HCT116 (cell line): ENCODE measurements around the gene MARVELD1. TPM values are rescaled to one million over a fixed set of nuclear protein-coding genes. Genes with fewer than 3 reads are reported as not detected.

Experiments used
- ATAC-seq: fragments of 200-7000 bp; cut with Tn5 transposase; 2 replicates; pipeline ENCODE4 v1.9.1; 2020; ENCODE audit warnings: mild to moderate bottlenecking, moderate library complexity
- Bru-seq: library from RNA; stranded (reverse); fragments of 400-500 nt; gene quantifications from one replicate; lab custom pipeline; 2021; lab: Mats Ljungman, UMichigan
- BruChase-seq, 2 experiments: library from RNA; stranded (reverse); fragments of 400-500 nt; gene quantifications; one replicate each; lab custom pipeline; 2021; lab: Mats Ljungman, UMichigan
- BruUV-seq: library from RNA; stranded (reverse); fragments of 400-500 nt; replicated peaks from 2 replicates; lab custom pipeline; 2021; lab: Mats Ljungman, UMichigan
- CTCF ChIA-PET: fragments of 300-600 bp; sonication (Branson Sonifier 250); formaldehyde crosslinking; loops from one replicate; lab custom pipeline; 2021; ENCODE audit warnings: antibody characterized with exemption; lab: Charles Lee
- POLR2A ChIA-PET: fragments of 300-600, 350-600 bp; sonication (Branson Sonifier 250); formaldehyde crosslinking; loops from one replicate; lab custom pipeline; 2021; ENCODE audit warnings: antibody characterized with exemption; lab: Charles Lee
- RAD21 ChIA-PET, 2 experiments: fragments of 300-600 bp; sonication (Branson Sonifier 250); formaldehyde crosslinking; loops; one replicate each; lab custom pipeline; 2023; ENCODE audit warnings: low total read pairs in 2 of 2; ENCODE audit not compliant: uncharacterized antibody in 2 of 2, unreplicated experiment in 2 of 2, low non-redundant PET in 1 of 2; lab: Charles Lee
- DNase-seq: peaks from one replicate; pipeline ENCODE4 v3.0.0-alpha.2; 2010; ENCODE audit warnings: low read depth, low spot score
- H2AFZ ChIP-seq: fragments of 200-600 bp; shearing (Covaris generic), sonication (generic); 2 replicates; pipeline ENCODE4 v1.6.1; 2017; ENCODE audit warnings: low read depth, mixed run types, mixed read lengths, antibody characterized with exemption, low read length; ENCODE audit not compliant: poor library complexity, severe bottlenecking
- H3K27ac ChIP-seq: 2 replicates; pipeline ENCODE4 v1.5.1; 2012; ENCODE audit warnings: low read depth, low read length
- H3K27me3 ChIP-seq: fragments of 200-600 bp; sonication (generic); 2 replicates; pipeline ENCODE4 v1.6.1; 2016; ENCODE audit warnings: mixed run types, low read length, mixed read lengths; ENCODE audit not compliant: insufficient read depth
- H3K36me3 ChIP-seq, 2 experiments: fragments of 200-500 bp in 1 of 2; fragments of 200-600 bp in 1 of 2; sonication (Bioruptor generic) in 1 of 2; sonication (generic) in 1 of 2; 2 replicates each; pipeline versions ENCODE4 v1.5.1 to v1.6.1; 2014 to 2016; ENCODE audit warnings: low read length in 2 of 2, inconsistent platforms in 1 of 2, mixed read lengths in 1 of 2, mixed run types in 1 of 2; ENCODE audit not compliant: insufficient read depth in 2 of 2, control insufficient read depth in 1 of 2
- H3K4me1 ChIP-seq, 2 experiments: fragments of 200-600 bp in 1 of 2; sonication (generic) in 1 of 2; 2 replicates each; pipeline versions ENCODE4 v1.5.1 to v1.6.1; 2012 to 2017; ENCODE audit warnings: low read length in 2 of 2, inconsistent platforms in 1 of 2, mild to moderate bottlenecking in 1 of 2, mixed read lengths in 1 of 2, mixed run types in 1 of 2, moderate library complexity in 1 of 2; ENCODE audit not compliant: insufficient read depth in 2 of 2, control insufficient read depth in 1 of 2
- H3K4me2 ChIP-seq: fragments of 200-600 bp; sonication (generic); 2 replicates; pipeline ENCODE4 v1.6.1; 2017; ENCODE audit warnings: mixed run types, low read length, mixed read lengths
- H3K4me3 ChIP-seq, 2 experiments: fragments of 200-600 bp in 1 of 2; sonication (generic) in 1 of 2; replicated peaks in 1 of 2; 2 replicates each; pipeline ENCODE4 v1.5.1; 2011 to 2016; ENCODE audit warnings: low read length in 2 of 2, control low read depth in 1 of 2, low read depth in 1 of 2, mild to moderate bottlenecking in 1 of 2, mixed read lengths in 1 of 2, mixed run types in 1 of 2
- H3K79me2 ChIP-seq: fragments of 200-600 bp; sonication (generic); 2 replicates; pipeline ENCODE4 v1.6.1; 2017; ENCODE audit warnings: mild to moderate bottlenecking, mixed run types, low read length, moderate library complexity, mixed read lengths; ENCODE audit not compliant: insufficient read depth
- H3K9ac ChIP-seq: fragments of 200-600 bp; sonication (generic); 2 replicates; pipeline ENCODE4 v1.6.1; 2016; ENCODE audit warnings: low read length, mixed read lengths
- H3K9me2 ChIP-seq: fragments of 200-600 bp; sonication (generic), shearing (Covaris generic); 2 replicates; pipeline ENCODE4 v1.6.1; 2017; ENCODE audit warnings: mixed run types, mild to moderate bottlenecking, moderate library complexity; ENCODE audit not compliant: insufficient read depth
- H3K9me3 ChIP-seq, 2 experiments: fragments of 200-500 bp in 1 of 2; fragments of 200-600 bp in 1 of 2; sonication (Bioruptor generic) in 1 of 2; sonication (generic) in 1 of 2; 2 replicates each; pipeline ENCODE4 v1.6.1; 2014 to 2017; ENCODE audit warnings: low read length in 2 of 2, mixed read lengths in 2 of 2, inconsistent platforms in 1 of 2, low read depth in 1 of 2, mild to moderate bottlenecking in 1 of 2, mixed run types in 1 of 2, moderate library complexity in 1 of 2; ENCODE audit not compliant: control insufficient read depth in 1 of 2, insufficient read depth in 1 of 2
- H4K20me1 ChIP-seq: fragments of 200-600 bp; sonication (generic), shearing (Covaris generic); 2 replicates; pipeline ENCODE4 v1.6.1; 2017; ENCODE audit warnings: mixed run types, mild to moderate bottlenecking, moderate library complexity; ENCODE audit not compliant: insufficient read depth
- CEBPB ChIP-seq: IDR thresholded peaks from 2 replicates; pipeline ENCODE4 v1.6.1; 2012; ENCODE audit warnings: low read depth
- CTCF ChIP-seq, 3 experiments: fragments of 200-600 bp in 1 of 3; sonication (generic) in 1 of 3; IDR thresholded peaks in 2 of 3; conservative IDR thresholded peaks in 1 of 3; 2 replicates each; pipeline ENCODE4 v1.5.1; 2012 to 2017; ENCODE audit warnings: low read depth in 2 of 3, low read length in 2 of 3, antibody characterized with exemption in 1 of 3, borderline replicate concordance in 1 of 3, control low read depth in 1 of 3, mild to moderate bottlenecking in 1 of 3, mixed read lengths in 1 of 3, mixed run types in 1 of 3, moderate library complexity in 1 of 3; ENCODE audit not compliant: insufficient read depth in 1 of 3
- EGR1 ChIP-seq: IDR thresholded peaks from 2 replicates; pipeline ENCODE4 v1.6.1; 2012; ENCODE audit warnings: low read depth
- ELF1 ChIP-seq: IDR thresholded peaks from 2 replicates; pipeline ENCODE4 v1.6.1; 2012; ENCODE audit warnings: low read depth, borderline replicate concordance
- JUND ChIP-seq: IDR thresholded peaks from 2 replicates; pipeline ENCODE4 v1.6.1; 2012
- POLR2A ChIP-seq: IDR thresholded peaks from 2 replicates; pipeline ENCODE4 v1.7.0; 2011; ENCODE audit warnings: borderline replicate concordance; ENCODE audit not compliant: insufficient read depth, insufficient read length; ENCODE audit errors: extremely low read depth
- POLR2AphosphoS5 ChIP-seq: IDR thresholded peaks from 2 replicates; pipeline ENCODE4 v1.6.1; 2011; ENCODE audit warnings: mild to moderate bottlenecking, low read depth, low read length, moderate library complexity
- YY1 ChIP-seq: IDR thresholded peaks from 2 replicates; pipeline ENCODE4 v1.6.1; 2011; ENCODE audit warnings: low read length, low read depth, moderate library complexity, mild to moderate bottlenecking; ENCODE audit not compliant: insufficient replicate concordance; ENCODE audit errors: extremely low read depth
- ZBTB33 ChIP-seq: IDR thresholded peaks from 2 replicates; pipeline ENCODE4 v1.6.1; 2011; ENCODE audit warnings: mild to moderate bottlenecking, low read length, moderate library complexity; ENCODE audit not compliant: insufficient replicate concordance; ENCODE audit errors: extremely low read depth
- intact Hi-C: fragments of 100-400 bp; cut with micrococcal nuclease; formaldehyde crosslinking; loops from 2 replicates; pipeline ENCODE4 v1.10.0; 2022
- long read RNA-seq: library from polyadenylated mRNA; unstranded; transcript quantifications from one replicate; pipeline ENCODE4 v2.0.0, GENCODE V29; 2021; ENCODE audit not compliant: unreplicated experiment
- polyA plus RNA-seq: library from polyadenylated mRNA; unstranded; fragments of >200 nt; gene quantifications from 2 replicates; pipeline ENCODE4 v1.2.1, GENCODE V29; 2012; ENCODE audit warnings: missing spikeins
- total RNA-seq: library from RNA; stranded (reverse); gene quantifications from one replicate; pipeline ENCODE4 v1.2.1, GENCODE V29; 2021; ENCODE audit not compliant: unreplicated experiment
- TF ChIP-seq, protein P1 (sequence below): IDR thresholded peaks from 2 replicates; pipeline ENCODE4 v1.6.1; 2012; ENCODE audit warnings: low read depth

The MARVELD1 gene
- total RNA-seq (36.1 TPM), Bru-seq, nascent RNA (percentile 76 among the genes with signal in this experiment), BruChase-seq, experiment 1, labeled RNA remaining after a 6-hour chase (percentile 94 among the genes with signal in this experiment), BruChase-seq, experiment 2, labeled RNA remaining after a 2-hour chase (percentile 90 among the genes with signal in this experiment)
- polyA plus RNA-seq: 21.0 and 25.9 TPM in 2 replicates
- long read RNA-seq, transcript MARVELD1-201 (2 exons, 3,221 nt): major isoform, 83 of 98 reads
- long read RNA-seq, partial matches to known transcripts: 0 of 98 reads
- long read RNA-seq, other reads (novel, unspliced or antisense): 15 of 98 reads

- no TSS peak for BruUV-seq
- Histone ChIP-seq H3K9me3 (no peaks in the 10 kb centered on the region), H3K79me2 (peaks cover 26% of the 10 kb centered on the region; the same call in 1 of the 2 replicates), H2AFZ (no peak within 1 kb of the TSS), H4K20me1 (no peaks in the 10 kb centered on the region), H3K36me3 (peaks cover 0 to 12% of the 10 kb centered on the region in 2 experiments; a peak in 2 of 4 replicates), H3K27ac (peak within 1 kb of the TSS; percentile 99), H3K9me2 (no peaks in the 10 kb centered on the region), H3K4me3 (peak within 1 kb of the TSS; percentile 72 to 81), H3K4me2 (peak within 1 kb of the TSS; percentile 76), H3K27me3 (no peaks in the 10 kb centered on the region), H3K9ac (peak within 1 kb of the TSS; percentile 94), H3K4me1 (peaks cover 27 to 48% of the 10 kb centered on the region in 2 experiments)
- intact Hi-C loops: no loop called here
- ChIA-PET RAD21 (interaction anchor here in 1 of 2 experiments (0.7 to 1.0 kb wide), 2 partner anchors 11 to 34 kb away, joined by 3 read pairs; no protein-coding TSS in a partner anchor), CTCF (interaction anchor here (0.6 to 2.6 kb wide), 8 partner anchors 11 to 83 kb away, joined by 3 to 16 read pairs (median 6); partner anchors contain the start of gene AVPI1), POLR2A (interaction anchor here (0.8 to 2.3 kb wide), 4 partner anchors 10 to 27 kb away, joined by 3 to 12 read pairs (median 7); partner anchors contain the start of genes AVPI1 and ZFYVE27)
- ATAC-seq (peak; percentile 71), DNase-seq (no peak)
- TF ChIP-seq EGR1 (peak; percentile 62; the same call in 1 of the 2 replicates), CTCF (IDR thresholded peaks at IDR 0.05 in 2 of 3, conservative IDR thresholded peaks at IDR 0.05 in 1 of 3; ENCODE audit: borderline replicate concordance in 1 of 3, insufficient read depth in 1 of 3, low read depth in 2 of 3, low read length in 2 of 3) (no peak), POLR2AphosphoS5 (peak; percentile 95), ELF1 (no peak), YY1 (peak; percentile 2), CEBPB (no peak), JUND (no peak), ZBTB33 (no peak), POLR2A (peak; percentile 87)
- TF ChIP-seq, protein P1, sequence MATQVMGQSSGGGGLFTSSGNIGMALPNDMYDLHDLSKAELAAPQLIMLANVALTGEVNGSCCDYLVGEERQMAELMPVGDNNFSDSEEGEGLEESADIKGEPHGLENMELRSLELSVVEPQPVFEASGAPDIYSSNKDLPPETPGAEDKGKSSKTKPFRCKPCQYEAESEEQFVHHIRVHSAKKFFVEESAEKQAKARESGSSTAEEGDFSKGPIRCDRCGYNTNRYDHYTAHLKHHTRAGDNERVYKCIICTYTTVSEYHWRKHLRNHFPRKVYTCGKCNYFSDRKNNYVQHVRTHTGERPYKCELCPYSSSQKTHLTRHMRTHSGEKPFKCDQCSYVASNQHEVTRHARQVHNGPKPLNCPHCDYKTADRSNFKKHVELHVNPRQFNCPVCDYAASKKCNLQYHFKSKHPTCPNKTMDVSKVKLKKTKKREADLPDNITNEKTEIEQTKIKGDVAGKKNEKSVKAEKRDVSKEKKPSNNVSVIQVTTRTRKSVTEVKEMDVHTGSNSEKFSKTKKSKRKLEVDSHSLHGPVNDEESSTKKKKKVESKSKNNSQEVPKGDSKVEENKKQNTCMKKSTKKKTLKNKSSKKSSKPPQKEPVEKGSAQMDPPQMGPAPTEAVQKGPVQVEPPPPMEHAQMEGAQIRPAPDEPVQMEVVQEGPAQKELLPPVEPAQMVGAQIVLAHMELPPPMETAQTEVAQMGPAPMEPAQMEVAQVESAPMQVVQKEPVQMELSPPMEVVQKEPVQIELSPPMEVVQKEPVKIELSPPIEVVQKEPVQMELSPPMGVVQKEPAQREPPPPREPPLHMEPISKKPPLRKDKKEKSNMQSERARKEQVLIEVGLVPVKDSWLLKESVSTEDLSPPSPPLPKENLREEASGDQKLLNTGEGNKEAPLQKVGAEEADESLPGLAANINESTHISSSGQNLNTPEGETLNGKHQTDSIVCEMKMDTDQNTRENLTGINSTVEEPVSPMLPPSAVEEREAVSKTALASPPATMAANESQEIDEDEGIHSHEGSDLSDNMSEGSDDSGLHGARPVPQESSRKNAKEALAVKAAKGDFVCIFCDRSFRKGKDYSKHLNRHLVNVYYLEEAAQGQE: no peak
- TF ChIP-seq, all 23 proteins: peak for 4
These were observed at the start of gene MARVELD1 for GRCh38 chr10:97713339-97713825. Gene MARVELD1 (plus strand): TSS chr10:97713730. CDS start chr10:97713877, 147 bp downstream.
